Daoy (cell line): ENCODE results near the gene AQP1. TPM values are rescaled to one million over a fixed set of nuclear protein-coding genes. Genes with fewer than 3 reads are reported as not detected.

Experiments
- DNase-seq: peaks from one replicate; pipeline ENCODE4 v3.0.0-alpha.2; 2015; ENCODE audit warnings: low read depth
- total RNA-seq: library from RNA; depleted of rRNA; stranded (reverse); fragments of >200 nt; shearing (Covaris generic); gene quantifications from 2 replicates; pipeline ENCODE4 v1.2.3, GENCODE V29; 2014; rRNA removed

Gene AQP1
- total RNA-seq, 1 experiment from 2014 or later = 1.6 TPM

DNA sequence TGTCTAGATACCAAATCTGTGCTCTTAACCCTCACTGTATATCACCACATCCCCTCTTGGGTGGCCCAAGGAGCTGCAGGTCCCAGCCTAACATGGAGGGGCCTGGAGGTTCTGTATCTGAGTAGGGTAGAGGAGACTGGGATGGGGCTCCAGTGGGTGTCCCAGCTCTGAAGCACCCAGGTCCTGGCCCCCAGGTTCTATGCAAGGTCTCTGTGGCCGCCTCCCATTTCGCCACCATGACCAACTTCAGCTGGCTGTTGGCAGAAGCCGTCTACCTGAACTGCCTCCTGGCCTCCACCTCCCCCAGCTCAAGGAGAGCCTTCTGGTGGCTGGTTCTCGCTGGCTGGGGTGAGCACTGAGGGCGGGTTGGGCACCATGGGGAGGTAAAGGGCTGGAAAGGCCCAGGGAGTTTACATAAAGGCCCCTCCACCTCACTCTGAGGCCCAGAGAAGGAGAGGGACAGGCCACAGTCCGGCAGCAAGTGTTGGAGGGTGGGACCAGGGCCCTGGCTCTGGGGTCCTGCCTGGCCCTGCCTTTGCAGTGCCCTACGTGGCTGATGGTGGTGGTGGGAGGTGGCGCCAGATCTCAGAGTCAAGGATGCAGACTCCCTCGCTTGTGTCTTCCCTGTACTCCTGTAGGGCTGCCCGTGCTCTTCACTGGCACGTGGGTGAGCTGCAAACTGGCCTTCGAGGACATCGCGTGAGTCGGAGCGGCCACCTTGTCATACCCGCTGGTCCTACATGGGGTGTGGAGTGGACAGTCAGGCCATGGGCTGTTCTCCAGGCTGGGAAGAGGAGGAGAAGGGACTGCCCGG is 62.3 kb downstream of the AQP1 start:
- no peak for DNase-seq

DNA sequence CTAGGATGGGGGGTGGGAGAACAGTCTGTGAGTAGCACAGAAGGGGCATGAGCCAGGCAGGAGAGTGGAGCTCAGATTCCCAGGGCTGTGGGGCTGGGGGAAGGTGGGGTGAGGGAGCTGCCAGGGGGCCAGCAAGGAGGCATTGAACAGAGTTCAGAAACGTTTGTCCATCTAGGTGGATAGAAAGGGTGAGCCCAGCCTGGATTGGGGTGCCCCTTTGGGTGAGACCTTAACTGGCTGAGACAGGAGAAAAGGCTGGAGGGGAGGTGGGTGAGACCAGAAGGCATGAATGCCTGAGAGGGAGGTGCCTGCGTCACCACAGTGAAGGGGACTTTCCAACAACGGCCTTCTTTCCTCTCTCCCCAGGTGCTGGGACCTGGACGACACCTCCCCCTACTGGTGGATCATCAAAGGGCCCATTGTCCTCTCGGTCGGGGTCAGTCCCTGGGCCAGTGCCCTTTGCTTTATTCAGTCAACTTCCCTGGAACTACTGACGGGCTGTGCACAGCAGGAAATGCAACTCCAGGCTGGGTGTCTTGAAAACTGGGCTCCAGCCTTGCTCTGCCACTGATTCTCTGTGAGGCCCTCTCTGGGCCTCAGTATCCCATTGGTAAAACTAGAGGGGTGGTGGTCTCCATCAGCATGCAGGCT is 63.1 kb downstream of the AQP1 start:
- peak; percentile 94 for DNase-seq

Other genes starting within 250 kb of the AQP1 start
- gene CRHR2, start 229.4 kb upstream of the AQP1 start, total RNA-seq = not detected in 2 replicates
- 0.06 TPM in 1 of 2 replicates, not detected in the other for gene INMT, start 159.7 kb upstream of the AQP1 start, total RNA-seq
- 10.3 and 12.1 TPM in 2 replicates for gene MINDY4, start 140.4 kb upstream of the AQP1 start, total RNA-seq
- gene GHRHR, start 52.1 kb downstream of the AQP1 start, total RNA-seq = not detected in 2 replicates
- 0.17 and 0.24 TPM in 2 replicates for gene ADCYAP1R1, start 140.5 kb downstream of the AQP1 start, total RNA-seq